Trophoblast cell (in vitro differentiated cells and primary cell): ENCODE measurements around the gene CHCHD3.

Experiments
- DNase-seq, 2 donors: peaks; one replicate each; pipeline ENCODE4 v3.0.0-alpha.2; 2016
- H2AFZ ChIP-seq: 2 replicates; pipeline ENCODE4 v1.6.1; 2013; ENCODE audit warnings: low read length, moderate library complexity, mild to moderate bottlenecking; ENCODE audit not compliant: insufficient read depth, poor library complexity
- H2AK5ac ChIP-seq: 2 replicates; pipeline ENCODE4 v1.6.1; 2013; ENCODE audit warnings: mild to moderate bottlenecking, low read length
- H2BK120ac ChIP-seq: 2 replicates; pipeline ENCODE4 v1.6.1; 2013; ENCODE audit warnings: low read length, mild to moderate bottlenecking, moderate library complexity; ENCODE audit not compliant: insufficient read depth, poor library complexity
- H2BK12ac ChIP-seq: 2 replicates; pipeline ENCODE4 v1.6.1; 2013; ENCODE audit warnings: mild to moderate bottlenecking, low read length, moderate library complexity
- H2BK5ac ChIP-seq: 2 replicates; pipeline ENCODE4 v1.6.1; 2013; ENCODE audit warnings: low read length, low read depth, moderate library complexity, mild to moderate bottlenecking; ENCODE audit not compliant: poor library complexity
- H3K14ac ChIP-seq: 2 replicates; pipeline ENCODE4 v1.6.1; 2013; ENCODE audit warnings: mild to moderate bottlenecking, low read length
- H3K18ac ChIP-seq: 2 replicates; pipeline ENCODE4 v1.6.1; 2013; ENCODE audit warnings: mild to moderate bottlenecking, low read length
- H3K23ac ChIP-seq: 2 replicates; pipeline ENCODE4 v1.6.1; 2013; ENCODE audit warnings: low read length
- H3K27ac ChIP-seq: 2 replicates; pipeline ENCODE4 v1.5.1; 2013; ENCODE audit warnings: low read depth, mild to moderate bottlenecking, inconsistent platforms, low read length, moderate library complexity
- H3K27me3 ChIP-seq: 2 replicates; pipeline ENCODE4 v1.6.1; 2013; ENCODE audit warnings: inconsistent platforms, mild to moderate bottlenecking, low read length, moderate library complexity; ENCODE audit not compliant: insufficient read depth
- H3K36me3 ChIP-seq, 2 experiments: 1 replicate in 1 of 2; 2 replicates in 1 of 2; pipeline ENCODE4 v1.6.1; 2013; ENCODE audit warnings: low read length in 2 of 2, mild to moderate bottlenecking in 2 of 2, moderate library complexity in 1 of 2; ENCODE audit not compliant: insufficient read depth in 2 of 2, control insufficient read depth in 1 of 2
- H3K4ac ChIP-seq: 2 replicates; pipeline ENCODE4 v1.6.1; 2013; ENCODE audit warnings: low read depth, mild to moderate bottlenecking, low read length, moderate library complexity
- H3K4me1 ChIP-seq, 2 experiments: 1 replicate in 1 of 2; 2 replicates in 1 of 2; pipeline ENCODE4 v1.6.1; 2013; ENCODE audit warnings: low read length in 2 of 2, mild to moderate bottlenecking in 2 of 2, moderate library complexity in 1 of 2; ENCODE audit not compliant: insufficient read depth in 2 of 2, control insufficient read depth in 1 of 2
- H3K4me2 ChIP-seq: 2 replicates; pipeline ENCODE4 v1.6.1; 2013; ENCODE audit warnings: inconsistent platforms, mild to moderate bottlenecking, low read length, moderate library complexity
- H3K4me3 ChIP-seq: 2 replicates; pipeline ENCODE4 v1.5.1; 2013; ENCODE audit warnings: mild to moderate bottlenecking, low read depth, low read length, inconsistent platforms
- H3K79me1 ChIP-seq: one replicate; pipeline ENCODE4 v1.6.1; 2013; ENCODE audit warnings: low read length
- H3K79me2 ChIP-seq: 2 replicates; pipeline ENCODE4 v1.6.1; 2013; ENCODE audit warnings: low read length, mild to moderate bottlenecking; ENCODE audit not compliant: control insufficient read depth, insufficient read depth, poor library complexity
- H3K9ac ChIP-seq: 2 replicates; pipeline ENCODE4 v1.6.1; 2013; ENCODE audit warnings: mild to moderate bottlenecking, low read length
- H3K9me3 ChIP-seq: 2 replicates; pipeline ENCODE4 v1.6.1; 2013; ENCODE audit warnings: low read depth, mild to moderate bottlenecking, control low read depth, inconsistent platforms, low read length; ENCODE audit not compliant: insufficient read depth
- H4K12ac ChIP-seq: 2 replicates; pipeline ENCODE4 v1.6.1; 2013; ENCODE audit warnings: low read depth, mild to moderate bottlenecking, low read length, moderate library complexity
- H4K8ac ChIP-seq: 2 replicates; pipeline ENCODE4 v1.6.1; 2013; ENCODE audit warnings: low read depth, mild to moderate bottlenecking, low read length, moderate library complexity
- H4K91ac ChIP-seq: one replicate; pipeline ENCODE4 v1.6.1; 2013; ENCODE audit warnings: low read depth, mild to moderate bottlenecking, low read length, moderate library complexity
- WGBS: extraction: QIAGEN DNeasy Blood & Tissue Kit; methylation state at CpG from one replicate; pipeline ENCODE4 v1.1.7; 2013; ENCODE audit warnings: missing lambda C conversion rate; ENCODE audit not compliant: insufficient read length, insufficient coverage; ENCODE audit errors: extremely low coverage; 5-methylcytosine and 5-hydroxymethylcytosine counted together

Gene CHCHD3

GRCh38 chr7:133015888-133016287 is 66.0 kb downstream of the CHCHD3 start:
- Histone ChIP-seq H3K27me3 (no peaks in the 10 kb centered on the region), H2BK120ac (no peak overlapping the region), H4K12ac (no peak overlapping the region), H3K23ac (no peak overlapping the region), H3K4ac (no peak overlapping the region), H4K91ac (no peak overlapping the region), H3K9ac (no peak overlapping the region), H3K79me1 (no peaks in the 10 kb centered on the region), H3K79me2 (no peaks in the 10 kb centered on the region), H3K18ac (no peak overlapping the region), H3K4me1 (peaks cover 0 to 2% of the 10 kb centered on the region in 2 experiments), H2AK5ac (no peak overlapping the region), H3K9me3 (no peaks in the 10 kb centered on the region), H2BK5ac (no peak overlapping the region), H3K4me3 (no peak overlapping the region), H4K8ac (no peak overlapping the region), H3K14ac (no peak overlapping the region), H3K4me2 (no peak overlapping the region), H2BK12ac (no peak overlapping the region), H3K27ac (no peak overlapping the region), H2AFZ (no peak overlapping the region), H3K36me3 (no peaks in the 10 kb centered on the region)
- DNase-seq, result no peak

- no peaks in the 10 kb centered on the region for H3K79me1 ChIP-seq
- H3K4ac ChIP-seq, result no peak overlapping the region
- no peak overlapping the region for H2AFZ ChIP-seq
- no peak overlapping the region for H3K4me3 ChIP-seq
- no peak overlapping the region for H2BK5ac ChIP-seq
- no peak overlapping the region for H4K12ac ChIP-seq
- no peak overlapping the region for H2AK5ac ChIP-seq
- no peak overlapping the region for H3K18ac ChIP-seq
- H3K36me3 ChIP-seq, result no peaks in the 10 kb centered on the region
- WGBS, result no CpG with 5 or more reads among the region's 5 CpGs
- DNase-seq, result no peak
- no peaks in the 10 kb centered on the region for H3K79me2 ChIP-seq
- H3K23ac ChIP-seq, result no peak overlapping the region
- H3K14ac ChIP-seq, result no peak overlapping the region
- no peak overlapping the region for H3K4me2 ChIP-seq
- no peak overlapping the region for H3K27ac ChIP-seq
- peaks cover 2% of the 10 kb centered on the region in 2 experiments for H3K4me1 ChIP-seq
- H3K27me3 ChIP-seq, result no peaks in the 10 kb centered on the region
- no peak overlapping the region for H4K8ac ChIP-seq
- H3K9me3 ChIP-seq, result no peaks in the 10 kb centered on the region
- no peak overlapping the region for H2BK12ac ChIP-seq
- no peak overlapping the region for H3K9ac ChIP-seq
- H2BK120ac ChIP-seq, result no peak overlapping the region
- H4K91ac ChIP-seq, result no peak overlapping the region
Measured at GRCh38 chr7:133011746-133012145, 70.1 kb downstream of the CHCHD3 start.

DNA sequence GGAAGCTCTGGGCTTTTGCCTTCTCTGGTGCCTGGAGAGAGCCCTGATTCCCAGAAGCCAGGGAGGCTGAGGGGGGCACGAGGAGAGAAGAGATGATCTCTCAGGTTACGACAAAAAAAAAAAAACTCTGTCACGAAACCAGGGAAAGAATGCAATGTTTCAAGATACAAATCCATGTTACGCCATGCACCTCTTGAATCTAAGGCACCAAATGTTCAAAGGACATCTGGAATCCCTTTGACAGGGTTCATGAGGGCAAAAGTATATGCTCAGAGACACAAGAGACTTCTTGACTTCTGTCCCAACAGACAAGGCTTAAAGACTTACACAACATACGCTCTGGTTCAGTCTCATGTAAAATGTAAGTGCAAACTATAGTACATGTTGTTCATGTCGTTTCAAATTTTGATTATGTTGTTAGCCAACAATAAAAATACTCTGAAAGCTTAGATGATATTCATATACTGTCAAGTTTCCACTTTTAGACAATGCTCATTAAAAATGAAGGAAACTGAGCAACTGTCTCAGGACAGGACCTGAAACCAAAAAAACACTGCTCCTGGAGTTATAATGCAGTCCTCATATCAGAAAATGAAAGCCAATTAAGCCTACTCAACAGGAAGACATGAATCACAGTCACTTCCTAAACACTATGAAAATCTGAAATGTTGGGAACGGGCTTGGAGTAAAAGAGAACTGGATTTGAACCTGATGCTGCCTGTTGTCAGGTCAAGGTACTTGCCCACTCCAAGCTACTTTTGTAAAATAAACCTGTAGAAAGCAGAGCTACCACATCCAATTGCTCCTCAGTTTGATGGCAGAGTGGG is 72.3 kb downstream of the CHCHD3 start:
- no peaks in the 10 kb centered on the region for H3K79me2 ChIP-seq
- no peak overlapping the region for H2AK5ac ChIP-seq
- no peak overlapping the region for H4K12ac ChIP-seq
- no peak overlapping the region for H3K23ac ChIP-seq
- H3K4me1 ChIP-seq, result peaks cover 0 to 2% of the 10 kb centered on the region in 2 experiments
- no peak overlapping the region for H3K4me2 ChIP-seq
- H3K4me3 ChIP-seq, result no peak overlapping the region
- no peaks in the 10 kb centered on the region for H3K36me3 ChIP-seq
- WGBS, result no CpG with 5 or more reads among the region's 7 CpGs
- no peak overlapping the region for H4K91ac ChIP-seq
- no peak overlapping the region for H3K4ac ChIP-seq
- no peak overlapping the region for H2AFZ ChIP-seq
- no peak overlapping the region for H3K14ac ChIP-seq
- H3K27me3 ChIP-seq, result no peaks in the 10 kb centered on the region
- H3K79me1 ChIP-seq, result no peaks in the 10 kb centered on the region
- H3K27ac ChIP-seq, result no peak overlapping the region
- no peak overlapping the region for H3K18ac ChIP-seq
- no peaks in the 10 kb centered on the region for H3K9me3 ChIP-seq
- H2BK120ac ChIP-seq, result no peak overlapping the region
- H2BK12ac ChIP-seq, result no peak overlapping the region
- H2BK5ac ChIP-seq, result no peak overlapping the region
- peak in 1 of 2 donors; percentile 61 for DNase-seq
- no peak overlapping the region for H4K8ac ChIP-seq
- no peak overlapping the region for H3K9ac ChIP-seq

GRCh38 chr7:133007961-133008360 is 73.9 kb downstream of the CHCHD3 start:
- Histone ChIP-seq H2AK5ac (no peak overlapping the region), H3K79me2 (no peaks in the 10 kb centered on the region), H3K4me2 (no peak overlapping the region), H2AFZ (no peak overlapping the region), H3K36me3 (no peaks in the 10 kb centered on the region), H3K4me3 (no peak overlapping the region), H3K9ac (no peak overlapping the region), H3K9me3 (no peaks in the 10 kb centered on the region), H4K91ac (no peak overlapping the region), H3K27me3 (no peaks in the 10 kb centered on the region), H4K8ac (no peak overlapping the region), H3K27ac (no peak overlapping the region), H3K4me1 (peaks cover 2% of the 10 kb centered on the region in 2 experiments), H2BK120ac (no peak overlapping the region), H3K23ac (no peak overlapping the region), H2BK5ac (no peak overlapping the region), H4K12ac (no peak overlapping the region), H2BK12ac (no peak overlapping the region), H3K79me1 (no peaks in the 10 kb centered on the region), H3K14ac (no peak overlapping the region), H3K18ac (no peak overlapping the region), H3K4ac (no peak overlapping the region)
- WGBS, result no CpG with 5 or more reads among the region's 3 CpGs
- DNase-seq, result no peak
